ENCODE results near the gene DOCK2.

- TF ChIP-seq CTCF (IDR thresholded peaks at IDR 0.05; ENCODE audit: borderline replicate concordance, extremely low read depth, low read length, poor library complexity, severe bottlenecking): no peak
- no peak for TF ChIP-seq EZH2 (IDR thresholded peaks at IDR 0.05; ENCODE audit: borderline replicate concordance, low read depth, low read length, severe bottlenecking)
Measured at GRCh38 chr5:170034231-170034630, 397.2 kb downstream of the DOCK2 start.
